H1 (cell line): Measurements from ENCODE around the gene SUSD1. TPM values are rescaled to one million over a fixed set of nuclear protein-coding genes. Genes with fewer than 3 reads are reported as not detected.

Experiments
- CTCF ChIA-PET: fragments of 300-600 bp; sonication (Branson Sonifier 250); formaldehyde crosslinking; loops from one replicate; lab custom pipeline; 2021; ENCODE audit not compliant: partially characterized antibody; lab: Charles Lee
- POLR2A ChIA-PET: fragments of 300-600 bp; sonication (Branson Sonifier 250); formaldehyde crosslinking; loops from one replicate; lab custom pipeline; 2021; ENCODE audit warnings: inconsistent platforms; ENCODE audit not compliant: partially characterized antibody; lab: Charles Lee
- DNase-seq, 2 experiments: peaks; one replicate each; pipeline versions ENCODE4 v3.0.0 to v3.0.0-alpha.2; 2010 to 2022; ENCODE audit warnings: low spot score in 2 of 2, low read depth in 1 of 2, mixed read lengths in 1 of 2
- FAIRE-seq: peaks from 2 replicates; lab custom pipeline; 2011; peaks lifted over from hg19 to GRCh38; lab: Jason Lieb, UNC
- H2AFZ ChIP-seq: 2 replicates; pipeline ENCODE4 v1.8.1; 2012; ENCODE audit warnings: low read length, inconsistent platforms
- H2AK5ac ChIP-seq: 2 replicates; pipeline ENCODE4 v1.6.1; 2013; ENCODE audit warnings: low read depth, low read length
- H2BK120ac ChIP-seq: replicated peaks from 2 replicates; pipeline ENCODE3; 2013; ENCODE audit warnings: low read depth, low read length, inconsistent platforms
- H2BK12ac ChIP-seq: 2 replicates; pipeline ENCODE4 v1.6.1; 2013; ENCODE audit warnings: low read depth, low read length
- H2BK15ac ChIP-seq: 2 replicates; pipeline ENCODE4 v1.6.1; 2013; ENCODE audit warnings: low read length
- H2BK20ac ChIP-seq: 2 replicates; pipeline ENCODE4 v1.6.1; 2013; ENCODE audit warnings: low read length
- H2BK5ac ChIP-seq: 2 replicates; pipeline ENCODE4 v1.6.1; 2013; ENCODE audit warnings: low read depth, low read length
- H3K14ac ChIP-seq: 2 replicates; pipeline ENCODE4 v1.6.1; 2013; ENCODE audit warnings: inconsistent platforms; ENCODE audit not compliant: insufficient read length
- H3K18ac ChIP-seq: 2 replicates; pipeline ENCODE4 v1.6.1; 2013; ENCODE audit warnings: low read length; ENCODE audit errors: extremely low read depth
- H3K23ac ChIP-seq: 2 replicates; pipeline ENCODE4 v1.6.1; 2013; ENCODE audit warnings: inconsistent platforms; ENCODE audit not compliant: insufficient read length
- H3K23me2 ChIP-seq: 2 replicates; pipeline ENCODE4 v1.6.1; 2013; ENCODE audit warnings: low read depth, low read length
- H3K27ac ChIP-seq: 2 replicates; pipeline ENCODE4 v1.6.1; 2011; ENCODE audit warnings: low read depth, low read length, inconsistent platforms
- H3K27me3 ChIP-seq, 4 experiments: replicated peaks in 1 of 4; 1 replicate in 1 of 4; 2 replicates in 3 of 4; pipeline versions ENCODE4 v1.6.1 to v1.8.1; 2011 to 2013; ENCODE audit warnings: low read length in 3 of 4, mild to moderate bottlenecking in 3 of 4, inconsistent platforms in 2 of 4, mixed read lengths in 2 of 4, moderate library complexity in 1 of 4; ENCODE audit not compliant: control insufficient read depth in 3 of 4, insufficient read depth in 3 of 4; ENCODE audit errors: extremely low read depth in 1 of 4
- H3K36me3 ChIP-seq, 4 experiments: 2 replicates each; pipeline versions ENCODE4 v1.6.1 to v1.8.1; 2011 to 2013; ENCODE audit warnings: mild to moderate bottlenecking in 4 of 4, low read length in 3 of 4, moderate library complexity in 2 of 4, control low read depth in 1 of 4, inconsistent platforms in 1 of 4; ENCODE audit not compliant: insufficient read depth in 4 of 4, control insufficient read depth in 2 of 4
- H3K4ac ChIP-seq: replicated peaks from 2 replicates; pipeline ENCODE3; 2013; ENCODE audit warnings: low read length, low read depth, mixed read lengths, inconsistent platforms; ENCODE audit not compliant: insufficient read length
- H3K4me1 ChIP-seq, 4 experiments: replicated peaks in 1 of 4; 1 replicate in 1 of 4; 2 replicates in 3 of 4; pipeline versions ENCODE4 v1.6.1 to v1.8.1; 2011 to 2013; ENCODE audit warnings: low read length in 3 of 4, inconsistent platforms in 2 of 4, mixed read lengths in 1 of 4; ENCODE audit not compliant: insufficient read depth in 4 of 4, control insufficient read depth in 3 of 4
- H3K4me2 ChIP-seq, 2 experiments: 2 replicates each; pipeline versions ENCODE4 v1.6.1 to v1.8.1; 2011 to 2013; ENCODE audit warnings: low read depth in 2 of 2, low read length in 2 of 2, control low read depth in 1 of 2, inconsistent platforms in 1 of 2, mild to moderate bottlenecking in 1 of 2; ENCODE audit not compliant: insufficient read depth in 1 of 2
- H3K4me3 ChIP-seq, 4 experiments: fragments of 200-600, 300-600 bp in 1 of 4; sonication (generic), shearing (Covaris generic), sonication (Bioruptor Twin) in 1 of 4; 2 replicates each; pipeline versions ENCODE4 v1.5.1 to v1.8.1; 2011 to 2016; ENCODE audit warnings: low read length in 4 of 4, low read depth in 3 of 4, control low read depth in 2 of 4, inconsistent platforms in 2 of 4, mild to moderate bottlenecking in 2 of 4, mixed read lengths in 1 of 4, moderate library complexity in 1 of 4; ENCODE audit not compliant: insufficient read depth in 2 of 4; ENCODE audit errors: extremely low read depth in 1 of 4
- H3K56ac ChIP-seq: replicated peaks from 2 replicates; pipeline ENCODE3; 2013; ENCODE audit warnings: low read depth, mild to moderate bottlenecking, mixed read lengths, low read length, inconsistent platforms; ENCODE audit not compliant: insufficient read length
- H3K79me1 ChIP-seq: 2 replicates; pipeline ENCODE4 v1.6.1; 2013; ENCODE audit warnings: low read depth, low read length, control low read depth
- H3K79me2 ChIP-seq, 2 experiments: 2 replicates each; pipeline versions ENCODE4 v1.6.1 to v1.8.1; 2012 to 2013; ENCODE audit warnings: low read length in 2 of 2, mild to moderate bottlenecking in 2 of 2, inconsistent platforms in 1 of 2; ENCODE audit not compliant: insufficient read depth in 2 of 2, control insufficient read depth in 1 of 2
- H3K9ac ChIP-seq, 4 experiments: replicated peaks in 1 of 4; 1 replicate in 1 of 4; 2 replicates in 3 of 4; pipeline versions ENCODE4 v1.6.1 to v1.8.1; 2011 to 2013; ENCODE audit warnings: low read depth in 3 of 4, low read length in 3 of 4, control low read depth in 2 of 4, mild to moderate bottlenecking in 2 of 4, moderate library complexity in 2 of 4, inconsistent platforms in 1 of 4; ENCODE audit errors: extremely low read depth in 1 of 4
- H3K9me3 ChIP-seq, 2 experiments: 2 replicates each; pipeline versions ENCODE4 v1.6.1 to v1.8.1; 2012 to 2013; ENCODE audit warnings: mild to moderate bottlenecking in 2 of 2, moderate library complexity in 2 of 2, control low read depth in 1 of 2, inconsistent platforms in 1 of 2, low read depth in 1 of 2, low read length in 1 of 2, mixed read lengths in 1 of 2; ENCODE audit not compliant: insufficient read depth in 2 of 2
- H4K20me1 ChIP-seq, 2 experiments: replicated peaks in 1 of 2; 2 replicates each; pipeline versions ENCODE3 to v1.8.1; 2011 to 2013; ENCODE audit warnings: inconsistent platforms in 2 of 2, low read length in 2 of 2, mild to moderate bottlenecking in 1 of 2; ENCODE audit not compliant: insufficient read depth in 2 of 2, control insufficient read depth in 1 of 2
- H4K5ac ChIP-seq: 2 replicates; pipeline ENCODE4 v1.6.1; 2013; ENCODE audit warnings: low read length, low read depth, mixed read lengths, inconsistent platforms; ENCODE audit not compliant: insufficient read length
- H4K8ac ChIP-seq: 2 replicates; pipeline ENCODE4 v1.8.0; 2013; ENCODE audit warnings: mild to moderate bottlenecking, moderate library complexity, low read length, inconsistent platforms; ENCODE audit not compliant: insufficient read depth; ENCODE audit errors: extremely low read depth
- H4K91ac ChIP-seq: replicated peaks from 2 replicates; pipeline ENCODE3; 2013; ENCODE audit warnings: low read length, mixed read lengths, inconsistent platforms; ENCODE audit not compliant: insufficient read length
- BRCA1 ChIP-seq: IDR thresholded peaks from 2 replicates; pipeline ENCODE4 v1.6.1; 2012; ENCODE audit warnings: low read depth, low read length, improper control_type of control experiment
- CHD1 ChIP-seq: IDR thresholded peaks from 2 replicates; pipeline ENCODE4 v1.6.1; 2012; ENCODE audit warnings: low read depth, low read length, improper control_type of control experiment
- FOSL1 ChIP-seq: IDR thresholded peaks from 2 replicates; pipeline ENCODE4 v1.6.1; 2011; ENCODE audit warnings: mild to moderate bottlenecking, low read depth, low read length, moderate library complexity; ENCODE audit not compliant: insufficient read depth
- GTF2F1 ChIP-seq: IDR thresholded peaks from 2 replicates; pipeline ENCODE4 v1.6.1; 2012; ENCODE audit warnings: low read depth, low read length, improper control_type of control experiment, borderline replicate concordance
- KDM4A ChIP-seq: IDR thresholded peaks from one replicate; pipeline ENCODE4 v1.7.1; 2012; ENCODE audit warnings: low read depth, mild to moderate bottlenecking, moderate library complexity, low read length, inconsistent platforms; ENCODE audit not compliant: severe bottlenecking
- RBBP5 ChIP-seq: IDR thresholded peaks from 2 replicates; pipeline ENCODE4 v1.7.1; 2012; ENCODE audit warnings: low read depth, mild to moderate bottlenecking, inconsistent platforms, low read length, moderate library complexity, borderline replicate concordance
- SIN3A ChIP-seq, 2 experiments: IDR thresholded peaks in 1 of 2; conservative IDR thresholded peaks in 1 of 2; 2 replicates each; pipeline ENCODE4 v1.6.1; 2011 to 2012; ENCODE audit warnings: low read length in 2 of 2, improper control_type of control experiment in 1 of 2, low read depth in 1 of 2, mild to moderate bottlenecking in 1 of 2
- SP1 ChIP-seq: IDR thresholded peaks from 2 replicates; pipeline ENCODE4 v1.6.1; 2011; ENCODE audit warnings: low read depth, low read length
- SUZ12 ChIP-seq: fragments of 200-600 bp; sonication (generic); IDR thresholded peaks from 2 replicates; pipeline ENCODE4 v1.6.1; 2012; ENCODE audit warnings: mild to moderate bottlenecking, inconsistent platforms, low read length, moderate library complexity, mixed read lengths
- USF2 ChIP-seq: IDR thresholded peaks from 2 replicates; pipeline ENCODE4 v1.6.1; 2011; ENCODE audit warnings: low read length, improper control_type of control experiment
- WGBS, 2 experiments: shearing (Covaris generic) in 1 of 2; methylation state at CpG; one replicate each; pipeline versions ENCODE4 v1.1.6 to v1.1.7; 2013 to 2015; ENCODE audit warnings: low lambda C conversion rate in 2 of 2, mixed read lengths in 2 of 2, inconsistent platforms in 1 of 2, low coverage in 1 of 2, missing lambda C conversion rate in 1 of 2; ENCODE audit not compliant: insufficient replicate concordance in 2 of 2, insufficient coverage in 1 of 2, insufficient read length in 1 of 2; ENCODE audit errors: extremely low coverage in 1 of 2, missing lambda C conversion rate in 1 of 2; 5-methylcytosine and 5-hydroxymethylcytosine counted together
- polyA plus RNA-seq, 7 experiments: library from polyadenylated mRNA; depleted of rRNA in 3 of 7; stranded (reverse) in 5 of 7; unstranded in 2 of 7; fragments of >200 nt in 5 of 7; fragments of 200-250 nt in 2 of 7; gene quantifications; 1 replicate in 5 of 7; 2 replicates in 1 of 7; 4 replicates in 1 of 7; pipeline versions ENCODE4 v1.2.1 to v1.2.3, GENCODE V29; 2011 to 2013; ENCODE audit warnings: missing spikeins in 2 of 7, mixed read lengths in 2 of 7
- total RNA-seq: library from RNA; stranded (reverse); fragmentation: NEBNext Ultra II Directional; extraction: Animal tissue kit (Norgen Biotek cat#: 25700); gene quantifications from 2 replicates; pipeline ENCODE4 v1.2.1, GENCODE V29; 2021

The SUSD1 gene
- total and polyA plus RNA-seq, 2 of the 8 experiments (the other 6 are each of a cell fraction or from before 2014, with no cell fraction given) = 2.8 to 7.2 TPM

DNA sequence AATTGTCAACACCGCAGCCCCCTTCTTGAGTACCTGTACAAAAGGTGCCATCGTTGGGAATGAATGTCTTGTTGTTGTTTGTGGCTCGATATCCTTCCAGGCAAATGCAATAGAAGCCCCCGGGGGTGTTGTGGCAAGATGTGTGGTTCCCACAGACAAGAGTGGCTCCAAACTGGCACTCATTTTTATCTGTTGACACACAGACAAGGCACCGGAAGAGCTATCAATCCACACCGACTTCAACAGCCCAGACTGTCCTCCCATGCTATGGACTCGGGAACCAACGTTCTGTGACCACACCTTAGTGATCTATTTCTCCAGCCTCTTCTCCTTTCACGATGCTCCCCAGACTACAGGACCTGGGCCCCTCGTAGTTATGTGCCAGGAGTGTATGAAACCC, 25.9 kb downstream of the SUSD1 start:
- Histone ChIP-seq H3K27me3 (no peaks in the 10 kb centered on the region), H2BK20ac (no peak overlapping the region), H3K56ac (no peak overlapping the region), H3K36me3 (no peaks in the 10 kb centered on the region), H4K20me1 (no peaks in the 10 kb centered on the region), H3K79me2 (no peaks in the 10 kb centered on the region), H2BK15ac (no peak overlapping the region), H4K91ac (no peak overlapping the region), H2AFZ (no peak overlapping the region), H4K5ac (no peak overlapping the region), H3K4ac (no peak overlapping the region), H2BK5ac (no peak overlapping the region), H3K14ac (no peak overlapping the region), H2BK120ac (no peak overlapping the region), H3K79me1 (no peaks in the 10 kb centered on the region), H2BK12ac (no peak overlapping the region; the same call in 1 of the 2 replicates), H3K18ac (no peak overlapping the region), H3K4me3 (no peak overlapping the region), H3K4me1 (peaks cover 0 to 2% (median 0%) of the 10 kb centered on the region in 4 experiments; a peak in 1 of 7 replicates), H2AK5ac (no peak overlapping the region), H3K9me3 (no peaks in the 10 kb centered on the region), H3K9ac (no peak overlapping the region), H3K27ac (no peak overlapping the region), H4K8ac (no peak overlapping the region), H3K4me2 (no peak overlapping the region), H3K23me2 (no peaks in the 10 kb centered on the region), H3K23ac (no peak overlapping the region)
- CTCF ChIA-PET = interaction anchor here (0.7 to 1.7 kb wide), 7 partner anchors 9 to 390 kb away, joined by 3 to 5 read pairs (median 3); no protein-coding TSS in a partner anchor
- no peak for FAIRE-seq
- POLR2A ChIA-PET = no interaction called here
- peak in 1 of 2 experiments; percentile 35 for DNase-seq
- 91% methylated on average over 10 of the region's 10 CpGs; no CpG with 5 or more reads in 1 of the 2 experiments for WGBS, 2 experiments
- no peak for TF ChIP-seq GTF2F1
- no peak for TF ChIP-seq SIN3A (conservative IDR thresholded peaks at IDR 0.05 in 1 of 2, IDR thresholded peaks at IDR 0.05 in 1 of 2; ENCODE audit: low read depth in 1 of 2, low read length in 2 of 2)
- no peak for TF ChIP-seq SP1
- TF ChIP-seq CHD1 = no peak
- no peak for TF ChIP-seq KDM4A
- no peak for TF ChIP-seq SUZ12
- no peak for TF ChIP-seq FOSL1
- no peak for TF ChIP-seq USF2
- TF ChIP-seq RBBP5 = no peak
- TF ChIP-seq BRCA1 = no peak
